GM18867 (cell line): ENCODE measurements around the gene RAMP3.

Experiments
- ATAC-seq: cut with Tn5 transposase; IDR thresholded peaks from one replicate; pipeline ENCODE4 v1.9.1; 2021; ENCODE audit warnings: mild to moderate bottlenecking, moderate library complexity; ENCODE audit not compliant: unreplicated experiment

Gene RAMP3

DNA sequence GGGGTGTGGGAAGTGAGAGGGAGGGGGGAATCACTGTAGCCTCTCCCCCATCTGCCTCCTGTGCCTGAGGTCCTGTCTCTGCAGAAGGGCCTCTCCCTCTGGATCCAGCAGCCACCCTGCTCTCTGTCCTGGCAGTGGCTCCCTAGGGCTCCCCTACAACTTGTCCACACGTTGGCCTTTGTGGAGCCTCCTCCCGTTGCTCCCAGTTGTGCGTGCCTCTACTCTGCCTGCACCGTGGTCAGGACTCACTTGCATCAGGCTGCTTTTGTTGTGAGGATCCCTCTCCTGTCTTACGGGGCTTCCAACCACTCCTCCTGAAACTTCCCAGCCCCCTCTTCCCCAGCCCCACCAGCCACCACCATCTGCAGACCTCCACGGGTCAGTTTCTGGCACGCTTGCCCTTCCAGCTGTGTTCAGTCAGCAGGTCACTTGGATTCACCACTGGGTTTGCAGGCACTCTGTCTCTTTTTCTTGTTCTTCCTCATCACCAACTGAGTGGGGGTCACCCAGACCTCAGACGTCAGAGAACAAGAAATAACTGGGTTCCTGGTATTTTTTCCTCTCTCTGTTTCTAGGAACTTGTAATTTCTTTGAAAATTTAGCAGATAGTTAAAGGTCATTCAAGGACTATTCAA is 62.3 kb downstream of the RAMP3 start:
- ATAC-seq, result no peak

GRCh38 chr7:45220846-45221618 is 63.4 kb downstream of the RAMP3 start:
- ATAC-seq, result no peak

GRCh38 chr7:45221896-45222604 is 64.5 kb downstream of the RAMP3 start:
- ATAC-seq, result no peak

DNA sequence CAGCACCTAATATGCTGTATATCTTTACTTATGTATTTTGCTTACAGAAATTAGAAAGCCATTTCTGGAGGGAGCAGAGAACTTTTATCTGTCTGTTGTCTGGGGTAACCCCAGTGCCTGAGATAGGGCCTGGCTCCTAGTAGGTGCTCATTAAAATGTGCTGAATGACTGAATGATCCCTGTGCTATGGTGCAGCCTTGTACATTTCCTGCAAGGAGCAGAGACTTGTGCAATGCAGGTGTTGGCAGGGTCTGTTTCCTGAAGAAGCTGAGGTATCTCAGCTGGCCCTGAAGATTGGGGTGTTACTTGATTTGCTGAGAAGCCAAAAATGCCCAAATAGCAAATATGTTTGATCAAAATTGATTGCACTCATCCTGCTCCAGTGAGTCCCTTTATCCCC is 65.5 kb downstream of the RAMP3 start:
- ATAC-seq, result no peak

DNA sequence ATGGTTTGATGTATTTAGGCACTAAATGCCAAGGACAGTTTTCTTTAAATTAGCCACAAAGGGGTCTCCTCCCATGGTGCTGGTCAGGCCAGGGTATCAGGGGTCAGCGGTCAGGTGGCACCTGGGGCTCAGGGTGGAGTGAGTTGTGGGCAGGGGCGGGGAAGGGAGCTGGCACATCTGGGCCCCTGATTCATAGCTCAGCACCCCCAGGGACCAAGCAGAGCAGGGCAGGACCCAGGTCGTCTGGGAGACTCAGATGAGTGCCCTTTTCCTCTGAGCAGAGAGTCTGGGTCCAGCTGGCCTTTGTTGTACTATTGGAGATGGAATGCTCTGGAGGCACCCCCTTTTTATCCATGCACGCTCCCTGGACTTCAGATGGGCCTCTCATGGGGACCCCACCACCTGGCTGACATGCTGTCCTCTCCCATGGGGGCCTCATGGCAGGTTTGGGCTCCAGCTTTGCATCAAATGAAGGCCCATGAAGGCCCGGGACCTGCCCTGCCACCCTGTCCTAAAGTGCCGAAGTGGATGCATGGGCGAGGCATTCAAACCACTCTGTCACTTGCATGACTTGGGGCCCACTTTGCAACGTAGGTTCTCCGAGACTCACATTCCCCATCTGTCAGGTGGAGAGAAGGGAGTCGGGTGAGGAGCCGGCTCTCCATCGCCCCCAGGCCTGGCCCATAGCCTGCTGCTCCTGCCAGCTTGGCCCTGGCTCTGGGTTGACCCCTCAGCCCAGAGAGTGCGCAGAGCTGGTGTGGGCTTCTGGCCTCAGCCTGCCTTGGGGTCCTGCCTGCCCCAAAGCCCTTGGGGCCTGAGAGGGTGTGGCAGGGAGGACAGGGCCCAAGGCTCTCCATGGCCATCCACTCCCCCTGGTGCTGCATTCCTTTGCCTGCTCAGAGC is 66.4 kb downstream of the RAMP3 start:
- ATAC-seq, result no peak

GRCh38 chr7:45224832-45225231 is 67.2 kb downstream of the RAMP3 start:
- no peak for ATAC-seq

GRCh38 chr7:45225311-45225947 is 67.8 kb downstream of the RAMP3 start:
- ATAC-seq, result no peak

- ATAC-seq, result no peak
Observed at GRCh38 chr7:45225948-45226335, 68.4 kb downstream of the RAMP3 start.

GRCh38 chr7:45229156-45229920 is 71.7 kb downstream of the RAMP3 start:
- ATAC-seq, result no peak

GRCh38 chr7:45230083-45230482 is 72.5 kb downstream of the RAMP3 start:
- ATAC-seq, result no peak

DNA sequence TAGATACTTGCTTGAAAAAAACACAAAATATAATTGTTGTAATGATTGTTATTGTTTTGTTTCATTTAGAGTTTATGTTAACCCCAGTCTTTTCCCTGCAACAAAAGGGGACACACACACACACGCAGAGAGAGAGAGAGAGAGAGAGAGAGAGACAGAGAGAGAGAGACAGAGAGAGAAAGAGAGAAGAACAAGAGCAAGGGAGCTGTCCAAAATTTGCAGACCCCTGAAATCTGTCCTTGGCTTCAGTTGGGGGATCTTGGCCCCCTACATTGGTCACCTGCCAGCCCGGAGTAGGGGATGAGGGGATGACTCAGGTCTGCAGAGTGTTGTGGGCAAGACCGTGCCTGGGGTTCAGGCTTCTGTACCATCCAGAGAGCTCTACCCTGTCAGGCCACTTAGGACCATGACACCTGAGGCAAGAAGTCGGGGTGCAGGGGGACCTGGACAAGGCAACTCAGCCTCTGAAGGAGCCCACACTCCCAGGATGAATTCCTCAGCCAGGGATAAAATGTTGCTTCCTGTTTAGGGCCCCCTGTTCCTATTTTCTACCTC is 73.1 kb downstream of the RAMP3 start:
- ATAC-seq, result no peak

DNA sequence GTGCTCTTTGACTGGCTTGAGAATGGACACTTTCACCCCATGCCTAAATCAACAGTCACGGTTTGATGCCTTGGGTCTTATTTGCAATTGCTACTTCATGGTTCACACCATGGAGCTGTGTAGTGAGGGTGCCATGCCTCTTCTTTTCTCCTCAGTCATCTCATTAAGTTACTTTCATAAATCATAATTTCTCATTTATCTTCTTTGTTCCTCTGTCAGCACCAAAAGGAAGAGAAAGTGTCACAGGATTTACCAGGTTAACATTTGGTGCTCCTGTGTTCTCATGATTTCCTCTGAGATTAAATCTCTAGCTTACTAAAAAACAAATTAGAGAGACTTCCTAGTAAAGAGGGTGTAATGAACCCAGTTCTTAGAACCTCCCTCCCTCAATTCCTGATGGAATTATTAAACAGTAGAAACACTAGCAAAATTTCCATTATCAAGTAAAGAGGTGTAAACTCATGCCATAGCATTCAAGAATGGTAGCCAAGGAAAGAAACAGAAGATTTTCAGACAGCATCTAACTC is 75.7 kb downstream of the RAMP3 start:
- ATAC-seq, result no peak
